ENCODE results near the gene GGA3. TPM values are rescaled to one million over a fixed set of nuclear protein-coding genes. Genes with fewer than 3 reads are reported as not detected.
"Not testable (repeated sequence)": the region's sequence is repeated elsewhere in the genome, so short reads cannot be mapped to it uniquely, and the experiment has no call there.

GGA3 gene
- total RNA-seq, 1 experiment from 2014 or later: 12.9 TPM

DNA sequence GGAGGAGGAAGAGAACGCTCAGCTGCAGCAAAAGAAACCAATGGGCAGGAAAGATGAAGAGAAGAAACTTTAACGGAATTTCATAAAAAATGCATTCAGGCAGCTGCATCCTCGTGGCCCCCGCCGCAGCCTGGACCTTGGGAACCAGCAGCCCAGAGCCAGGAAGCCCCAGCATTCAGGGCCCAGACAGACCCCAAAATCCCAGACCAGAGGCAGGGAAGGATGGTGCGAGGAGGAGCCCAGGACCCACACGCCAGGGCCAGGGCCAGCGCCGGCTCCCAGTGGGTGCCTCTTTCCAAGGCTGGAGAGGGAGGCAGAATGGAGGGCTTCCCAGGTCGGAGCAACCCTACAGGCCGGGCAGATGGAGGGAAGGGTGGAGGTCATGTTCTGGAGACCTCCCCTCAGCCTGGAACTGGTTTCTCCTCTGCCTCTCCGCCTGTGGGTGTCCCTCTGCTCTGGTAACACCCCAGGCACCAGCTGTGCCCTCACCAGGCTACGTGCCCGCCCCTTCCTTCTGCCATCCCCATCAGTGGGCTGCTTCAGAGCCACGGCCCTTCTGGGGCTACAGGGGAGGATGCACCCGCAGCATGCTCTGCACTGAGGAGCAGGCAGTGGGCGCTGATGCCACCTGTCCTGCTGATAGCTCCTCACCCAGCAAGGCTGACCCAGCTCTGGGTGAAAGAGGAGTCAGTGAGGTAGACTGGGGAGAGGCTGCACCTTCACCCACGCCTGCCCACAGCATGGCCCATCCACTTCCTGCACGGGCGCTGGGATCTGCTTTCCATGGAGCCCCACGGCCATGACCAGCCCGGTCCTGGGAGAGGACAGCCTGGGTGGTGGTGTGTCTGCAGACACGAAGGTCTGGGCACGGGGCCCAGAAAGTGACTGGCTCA, 10.8 kb upstream of the GGA3 start:
- no peak for DNase-seq (ENCODE audit: low spot score)

DNA sequence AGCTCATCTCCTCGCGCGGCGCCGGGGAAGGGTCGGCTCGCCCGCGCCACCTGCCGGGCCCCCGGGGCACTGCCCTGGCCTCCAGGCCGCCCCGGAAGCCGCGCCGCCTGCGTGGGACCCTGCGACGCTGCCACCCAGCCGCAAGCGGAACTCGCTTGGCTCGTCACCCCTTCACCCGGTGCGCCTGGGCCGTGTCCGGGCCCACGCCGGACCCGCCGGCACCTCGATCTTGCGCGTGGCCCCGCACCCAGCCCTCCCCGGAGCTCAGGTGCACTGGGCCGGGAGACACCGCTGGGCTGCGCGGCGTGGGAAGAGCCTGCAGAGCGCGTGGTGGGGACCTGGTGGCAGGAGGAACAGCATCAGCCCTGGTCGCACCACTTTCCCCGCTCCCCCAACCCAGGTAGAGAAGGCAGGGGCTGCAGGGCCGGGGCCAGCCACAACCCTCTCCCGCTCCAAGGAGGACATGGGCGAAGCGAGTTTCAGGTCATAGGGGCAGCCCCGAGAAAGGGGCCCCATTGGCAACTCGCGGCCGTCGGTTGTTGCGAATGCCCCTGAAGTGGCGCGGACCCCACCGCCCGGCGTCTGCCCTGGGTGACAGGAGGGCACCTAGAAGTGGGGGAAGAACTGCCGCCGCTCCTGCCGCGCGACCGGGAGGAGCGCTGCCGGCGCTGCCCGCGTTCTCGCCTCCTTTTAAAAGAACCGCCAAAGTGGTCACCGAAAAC, 10.0 kb upstream of the GGA3 start:
- peak; percentile 54 for DNase-seq (ENCODE audit: low spot score)

DNA sequence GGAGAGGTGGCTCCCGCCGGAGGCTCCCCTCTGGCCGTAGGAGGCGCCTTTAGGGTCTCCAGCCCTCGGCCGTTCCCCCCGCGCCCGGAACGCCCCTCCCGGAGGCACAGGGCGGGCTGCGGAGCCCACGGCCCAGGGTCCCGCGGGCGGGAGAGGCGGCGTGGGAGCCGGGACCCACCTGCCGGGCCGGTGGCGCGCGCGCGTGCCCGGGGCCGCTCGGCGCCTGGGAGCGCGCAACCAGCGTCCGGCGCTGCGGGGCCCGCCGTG, 9.5 kb upstream of the GGA3 start, which contains the start of gene MIF4GD:
TSS of gene MIF4GD (minus strand) at position 266 of the 267 bp plus-strand sequence. CDS start 1,036 bp downstream, outside the sequence.
- DNase-seq (ENCODE audit: low spot score): no peak

DNA sequence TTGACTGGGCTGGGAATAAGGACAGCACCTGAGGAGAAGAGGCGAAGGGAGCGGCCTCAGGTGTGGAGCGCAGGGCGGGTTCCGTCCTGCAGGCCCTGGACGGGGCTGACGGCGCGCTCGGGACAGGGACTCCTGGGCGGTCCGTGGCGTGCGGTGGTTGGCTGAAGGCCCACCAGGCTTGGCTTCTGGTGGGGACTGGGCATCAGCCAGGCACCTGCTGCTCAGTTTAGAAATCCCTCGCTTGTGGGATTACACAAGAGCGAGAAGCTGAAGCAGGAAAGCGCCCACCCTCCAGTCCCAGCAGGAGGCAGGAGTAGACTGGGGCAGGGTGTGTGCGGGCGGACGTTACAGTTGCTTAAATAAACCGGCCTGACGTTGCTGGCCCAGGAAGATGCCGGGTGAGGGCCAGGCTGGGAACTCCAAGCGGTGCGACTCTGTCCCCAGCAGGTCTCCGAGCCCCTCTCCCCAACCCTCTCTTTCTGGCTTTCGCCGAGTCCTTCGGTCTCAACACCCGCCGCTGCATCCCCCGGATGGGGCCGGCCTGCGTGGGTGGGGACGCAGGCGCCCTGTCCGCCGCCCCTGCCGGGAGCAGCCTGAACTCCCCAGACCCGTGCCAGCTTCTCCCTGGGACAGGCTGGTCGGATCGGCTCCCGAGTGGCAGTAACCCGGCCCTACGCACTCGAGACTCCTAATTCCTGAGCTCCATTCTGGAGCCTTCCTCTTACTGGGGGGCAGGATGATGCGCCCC, 9.0 kb upstream of the GGA3 start:
- peak; percentile 67 for DNase-seq (ENCODE audit: low spot score)

DNA sequence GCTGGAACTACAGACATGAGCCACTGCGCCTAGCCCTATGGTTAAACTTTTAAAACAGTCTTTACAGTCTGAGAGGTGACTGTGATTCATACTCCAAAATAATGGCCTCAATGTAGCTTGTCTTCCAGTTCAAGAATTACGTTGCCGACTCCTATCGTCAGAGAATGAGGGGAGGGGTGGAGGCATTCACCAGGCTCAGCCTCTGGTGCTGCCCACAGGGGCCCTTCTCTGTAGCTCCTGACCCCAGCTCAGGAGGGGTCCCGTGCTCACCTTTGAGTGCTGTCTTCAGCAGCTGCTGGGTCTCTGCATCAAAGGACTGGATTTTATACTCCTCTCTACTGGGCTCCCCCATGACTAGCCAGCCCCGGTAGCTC, 8.4 kb upstream of the GGA3 start:
- DNase-seq (ENCODE audit: low spot score): no peak

DNA sequence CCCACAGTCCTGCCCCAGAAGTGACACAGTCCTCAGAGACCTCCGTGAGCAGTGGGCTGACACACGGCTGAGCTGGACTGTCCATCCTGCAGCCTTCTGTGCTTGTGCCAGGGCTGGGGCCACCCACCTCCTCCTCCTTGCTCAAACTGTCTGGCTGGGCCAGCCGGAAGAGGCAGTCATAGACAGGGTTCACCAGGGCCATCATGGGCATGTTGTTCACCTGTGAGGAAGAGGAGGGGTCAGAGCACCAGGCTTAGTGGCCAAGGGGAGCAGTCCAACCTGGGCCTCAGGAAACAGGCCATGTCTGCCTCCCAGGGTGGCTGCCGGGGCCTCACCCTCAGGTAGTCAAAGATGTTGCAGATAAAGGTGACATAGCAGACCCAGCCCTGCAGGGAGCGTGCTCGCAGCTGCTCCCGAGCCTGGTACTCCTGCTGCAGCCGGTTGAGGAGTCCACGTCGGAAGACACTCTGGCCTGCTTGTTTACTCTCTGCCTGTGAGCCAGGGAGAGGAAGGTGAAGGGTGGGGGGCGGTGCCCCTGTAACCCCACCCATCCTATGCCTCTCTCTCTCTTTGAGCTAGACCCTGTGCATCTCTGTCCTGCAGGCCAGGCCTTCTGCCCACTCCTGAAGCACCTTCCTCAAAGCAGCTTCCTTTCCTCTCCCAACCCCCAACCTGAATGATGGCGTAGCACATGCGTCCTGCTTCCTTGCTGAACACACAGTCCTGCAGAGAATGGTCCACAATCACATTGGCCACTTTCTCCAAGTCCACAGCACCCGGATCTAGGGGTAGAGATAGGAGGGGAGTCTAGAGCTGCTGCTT, 6.2 kb upstream of the GGA3 start:
- DNase-seq (ENCODE audit: low spot score): no peak

DNA sequence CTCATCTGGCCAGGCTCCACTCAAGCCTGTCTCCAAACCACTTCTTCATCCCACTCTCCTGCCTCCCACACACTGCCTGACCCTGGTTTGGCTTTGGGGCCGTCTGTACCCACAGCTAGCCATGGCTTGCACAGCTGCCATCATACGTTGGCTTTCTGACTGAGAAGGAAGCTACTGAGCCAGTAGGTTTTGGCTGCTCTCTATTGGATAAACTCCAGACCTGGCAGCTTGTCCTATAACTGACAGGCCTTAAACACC, 5.7 kb upstream of the GGA3 start:
- DNase-seq (ENCODE audit: low spot score): no peak

DNA sequence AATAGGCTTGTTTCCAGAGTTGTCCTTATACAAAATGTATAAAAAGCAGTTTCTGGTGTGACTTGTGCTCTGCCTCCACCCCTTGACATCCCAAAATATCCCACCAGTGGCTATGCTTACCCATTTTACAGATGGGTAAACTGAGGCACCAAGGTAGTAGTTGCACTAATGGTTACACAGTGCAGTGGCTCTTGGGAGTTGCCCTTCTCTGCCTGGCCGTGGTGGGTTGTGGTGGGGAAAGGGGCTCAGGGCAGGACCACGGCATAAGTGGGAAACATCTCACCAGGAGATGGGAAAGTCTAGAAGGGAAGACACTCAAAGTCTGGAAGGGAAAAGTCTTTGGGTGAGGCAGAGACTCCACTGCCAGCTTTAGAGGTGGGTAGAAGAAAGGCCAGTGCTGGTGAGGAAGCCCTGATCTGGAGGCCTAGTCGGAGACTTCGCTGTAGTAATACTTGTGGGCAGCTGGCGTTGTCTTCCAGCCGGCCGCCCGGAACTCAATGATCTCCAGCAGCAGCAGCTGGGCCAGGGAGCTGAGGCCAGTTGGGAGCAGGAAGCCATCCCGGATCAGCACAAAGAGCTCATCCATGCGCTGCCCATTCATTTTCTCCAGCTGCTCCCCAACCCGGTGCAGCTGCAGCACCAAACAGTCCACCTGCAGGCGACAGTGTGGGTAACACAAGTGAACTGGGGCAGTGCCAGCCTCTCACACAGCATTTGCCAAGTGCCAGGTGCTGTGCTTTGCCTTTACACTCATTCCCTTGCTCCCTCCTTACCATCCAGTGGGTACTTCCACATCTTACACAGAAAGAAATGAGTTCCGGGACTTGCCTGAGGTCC, 5.1 kb upstream of the GGA3 start:
- DNase-seq (ENCODE audit: low spot score): no peak

DNA sequence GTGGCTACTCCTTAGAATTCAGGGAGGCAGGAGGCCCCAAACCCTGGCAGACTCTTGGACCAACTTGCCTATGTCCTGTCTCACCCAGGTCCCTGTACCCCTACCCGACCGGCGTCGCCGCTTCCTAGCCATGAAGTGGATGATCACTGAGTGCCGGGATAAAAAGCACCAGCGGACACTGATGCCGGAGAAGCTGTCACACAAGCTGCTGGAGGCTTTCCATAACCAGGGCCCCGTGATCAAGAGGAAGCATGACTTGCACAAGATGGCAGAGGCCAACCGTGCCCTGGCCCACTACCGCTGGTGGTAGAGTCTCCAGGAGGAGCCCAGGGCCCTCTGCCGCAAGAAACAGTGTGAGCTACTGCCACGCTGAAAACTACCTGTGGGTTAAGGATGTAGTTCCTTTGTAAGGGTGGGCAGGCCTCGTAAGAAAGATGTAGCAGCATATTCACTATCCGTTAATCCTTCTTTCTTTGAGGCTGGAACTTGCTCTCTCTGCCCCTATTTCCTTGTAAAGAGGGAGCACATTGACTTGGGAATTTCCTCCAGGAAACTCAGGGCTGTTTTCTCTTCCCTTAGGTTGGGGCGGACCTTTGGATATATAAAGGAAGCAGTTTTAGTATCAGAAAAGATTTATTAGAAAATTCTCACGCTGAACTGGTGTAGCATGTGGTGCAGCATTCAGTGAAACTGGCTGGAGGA, 4.4 kb upstream of the GGA3 start:
- DNase-seq (ENCODE audit: low spot score): no peak

DNA sequence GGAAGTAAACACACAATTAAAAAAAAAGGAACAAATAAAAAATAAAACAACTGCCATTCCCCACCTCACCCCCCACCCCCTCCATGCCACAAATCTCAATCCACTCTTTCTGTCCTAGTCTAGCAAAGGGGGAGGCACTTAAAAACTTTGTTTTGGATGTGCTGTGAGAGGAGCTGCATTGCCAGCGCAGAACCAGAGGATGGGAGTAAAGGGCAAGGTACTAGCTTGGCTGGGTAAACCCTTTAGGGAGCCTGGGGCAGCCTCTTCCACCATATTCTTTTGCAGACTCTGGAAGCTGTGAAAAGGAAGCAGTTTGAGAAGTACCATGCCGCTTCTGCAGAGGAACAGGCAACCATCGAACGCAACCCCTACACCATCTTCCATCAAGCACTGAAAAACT, 1.6 kb upstream of the GGA3 start:
- DNase-seq (ENCODE audit: low spot score): no peak

DNA sequence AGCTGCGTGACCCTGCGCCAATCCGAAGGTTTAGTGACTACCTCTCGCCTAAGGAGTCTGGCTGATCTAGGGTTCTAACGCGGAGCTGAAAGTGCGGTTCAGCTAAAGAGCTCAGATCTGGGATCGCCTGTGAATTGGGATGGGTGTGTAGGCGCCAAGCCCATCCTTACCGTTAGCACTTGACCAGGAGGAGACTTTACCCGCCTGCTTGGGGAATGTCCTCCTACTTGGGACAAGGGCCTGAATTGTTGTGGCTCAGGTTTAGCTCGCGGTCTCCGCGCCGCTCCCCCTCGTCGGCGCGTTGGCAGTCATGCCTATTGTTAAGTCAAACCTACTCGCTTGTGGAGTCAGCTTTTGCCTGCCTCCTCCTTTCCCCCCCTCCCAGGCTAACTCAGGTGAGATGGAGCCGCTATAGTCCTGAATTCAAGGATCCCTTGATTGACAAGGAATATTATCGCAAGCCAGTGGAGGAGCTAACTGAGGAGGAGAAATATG, 753 bp upstream of the GGA3 start:
- DNase-seq (ENCODE audit: low spot score): peak; percentile 40

DNA sequence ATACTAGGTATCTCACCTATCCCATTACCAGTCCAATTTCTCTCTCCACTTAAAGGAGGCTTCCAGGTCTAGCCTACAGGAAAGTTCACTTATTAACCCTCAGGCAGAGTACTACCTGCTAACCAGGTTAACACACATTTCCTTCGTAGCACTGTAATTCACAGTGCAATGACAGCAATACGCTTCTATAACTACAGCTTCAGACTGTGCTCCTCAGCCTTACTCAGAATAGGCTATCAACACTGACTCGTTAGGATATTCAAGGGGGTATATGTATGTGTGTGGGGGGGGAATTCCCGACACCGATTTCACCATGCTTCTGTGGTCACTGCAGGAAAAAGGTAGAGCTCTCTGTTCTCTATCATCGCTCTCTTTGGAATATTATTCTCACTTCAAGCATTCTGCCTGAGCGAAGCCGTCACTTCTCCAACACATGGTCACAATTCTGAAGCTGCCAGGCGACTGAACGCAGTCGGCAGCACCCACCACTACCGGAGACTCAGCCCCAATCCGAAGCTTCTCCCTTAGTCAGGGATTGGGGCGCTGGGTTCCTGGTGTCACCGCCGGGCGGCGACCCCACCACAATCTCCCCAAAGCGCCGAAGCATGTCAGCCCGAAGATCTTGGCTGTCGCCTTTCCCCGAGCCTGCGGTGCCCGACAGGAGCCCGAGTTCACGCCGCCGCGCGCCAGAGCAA, 618 bp downstream of the GGA3 start:
- DNase-seq (ENCODE audit: low spot score): no peak

DNA sequence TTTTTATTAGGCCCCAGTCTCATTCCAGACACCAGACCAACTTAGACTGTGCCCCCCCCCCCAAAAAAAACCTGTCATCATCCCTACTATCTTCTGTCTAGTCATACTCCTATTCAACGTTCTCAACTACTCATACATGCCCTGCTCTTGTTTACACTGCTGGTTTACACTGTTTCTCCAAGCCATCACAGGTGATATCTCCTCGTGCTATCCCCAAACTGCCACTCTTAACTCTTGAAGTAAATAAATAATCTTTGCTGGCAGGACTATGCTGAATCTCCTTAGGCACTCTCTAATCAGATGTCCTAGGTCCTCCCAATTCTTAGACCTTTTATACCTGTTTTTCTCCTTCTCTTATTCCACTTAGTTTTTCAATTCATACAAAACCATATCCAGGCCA, 4.2 kb downstream of the GGA3 start:
- not testable (repeated sequence) for DNase-seq (ENCODE audit: low spot score)

DNA sequence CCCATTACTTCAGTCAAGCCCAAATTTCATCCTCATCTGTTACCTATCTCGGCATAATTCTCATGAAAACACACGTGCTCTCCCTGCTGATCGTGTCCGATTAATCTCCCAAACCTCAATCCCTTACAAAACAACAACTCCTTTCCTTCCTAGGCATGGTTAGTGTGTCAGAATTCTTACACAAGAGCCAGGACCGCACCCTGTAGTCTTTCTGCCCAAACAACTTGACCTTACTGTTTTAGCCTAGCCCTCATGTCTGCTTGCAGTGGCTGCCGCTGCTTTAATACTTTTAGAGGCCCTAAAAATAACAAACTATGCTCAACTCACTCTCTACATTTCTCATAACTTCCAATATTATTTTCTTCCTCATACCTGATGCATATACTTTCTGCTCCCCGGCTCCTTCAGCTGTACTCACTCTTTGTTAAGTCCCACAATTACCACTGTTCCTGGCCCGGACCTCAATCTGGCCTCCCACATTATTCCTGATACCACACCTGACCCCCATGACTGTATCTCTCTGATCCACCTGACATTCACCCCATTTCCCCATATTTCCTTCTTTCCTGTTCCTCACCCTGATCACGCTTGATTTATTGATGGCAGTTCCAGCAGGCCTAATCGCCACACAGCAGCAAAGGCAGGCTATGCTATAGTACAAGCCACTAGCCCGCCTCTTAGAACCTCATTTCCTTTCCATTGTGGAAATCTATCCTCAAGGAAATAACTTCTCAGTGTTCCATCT, 5.3 kb downstream of the GGA3 start:
- DNase-seq (ENCODE audit: low spot score): not testable (repeated sequence)

DNA sequence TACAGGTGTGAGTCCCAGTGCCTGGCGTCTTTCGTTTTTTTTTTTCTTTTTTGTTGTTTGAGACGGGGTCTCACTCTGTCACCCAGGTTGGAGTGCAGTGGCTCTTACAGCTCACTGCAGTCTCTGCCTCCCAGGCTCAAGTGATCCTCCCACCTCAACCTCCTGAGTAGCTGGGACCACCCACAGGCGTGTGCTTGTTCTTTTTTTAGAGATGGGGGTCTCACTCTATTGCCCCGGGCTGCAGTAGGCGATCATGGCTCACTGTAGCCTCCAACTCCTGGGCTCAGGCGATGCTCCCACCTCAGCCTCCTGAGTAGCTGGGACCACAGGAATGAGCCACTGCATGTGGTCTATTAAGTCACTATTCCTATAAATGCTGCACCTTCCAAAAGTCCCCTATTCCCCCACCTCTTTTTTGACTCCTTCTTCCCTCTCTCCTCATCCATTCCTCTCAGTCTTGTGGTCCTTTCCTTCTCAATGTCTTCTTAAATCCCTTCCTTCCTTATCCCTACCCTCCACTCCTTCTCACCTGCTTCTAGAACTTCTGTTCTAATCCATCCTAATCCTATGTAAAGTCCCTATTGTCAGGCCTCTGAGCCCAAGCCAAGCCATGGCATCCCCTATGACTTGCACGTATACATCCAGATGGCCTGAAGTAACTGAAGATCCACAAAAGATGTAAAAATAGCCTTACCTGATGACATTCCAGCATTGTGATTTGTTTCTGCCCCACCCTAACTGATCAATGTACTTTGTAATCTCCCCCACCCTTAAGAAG, 9.2 kb downstream of the GGA3 start:
- no peak for DNase-seq (ENCODE audit: low spot score)

DNA sequence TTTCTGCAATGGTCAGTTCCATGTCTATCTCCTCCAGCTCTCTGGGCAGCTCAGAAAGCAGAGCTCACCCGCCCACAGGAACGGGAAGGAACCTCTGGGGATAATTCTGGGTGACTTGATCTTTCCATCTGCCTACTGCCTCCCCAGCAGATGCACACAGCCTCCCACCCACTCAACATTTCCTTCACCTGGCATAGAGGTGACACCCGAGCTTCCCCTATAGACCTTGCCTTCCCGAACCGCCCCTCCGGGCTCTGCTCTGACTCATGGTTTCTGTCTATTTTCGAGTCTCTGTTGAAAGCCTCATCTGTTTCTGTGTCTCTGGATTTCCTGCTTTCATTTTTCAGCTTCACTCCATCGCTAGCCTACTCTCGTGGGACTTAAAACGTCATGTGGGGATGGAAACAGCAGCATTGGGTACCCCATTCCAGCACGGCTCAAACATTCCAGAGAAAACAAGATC, 11.4 kb downstream of the GGA3 start:
- no peak for DNase-seq (ENCODE audit: low spot score)

DNA sequence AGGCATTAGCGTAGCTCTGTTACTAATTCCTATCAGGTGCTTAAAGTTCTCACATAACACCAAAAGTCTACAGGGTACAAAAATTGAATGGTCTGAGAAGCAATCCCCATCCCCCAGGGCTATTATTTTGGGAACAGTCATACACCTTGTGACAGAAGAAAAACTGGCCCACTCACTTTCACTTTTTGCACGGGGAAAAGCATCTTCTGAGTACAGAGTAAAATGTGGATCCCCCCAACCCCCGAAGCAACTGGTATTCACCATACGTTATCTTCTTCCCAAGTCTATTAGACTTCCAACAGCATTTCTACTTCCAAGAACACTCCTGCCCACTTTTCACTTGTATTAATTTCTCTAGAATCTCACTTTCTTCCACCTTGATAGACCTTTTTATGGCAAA, 11.8 kb downstream of the GGA3 start:
- no peak for DNase-seq (ENCODE audit: low spot score)

DNA sequence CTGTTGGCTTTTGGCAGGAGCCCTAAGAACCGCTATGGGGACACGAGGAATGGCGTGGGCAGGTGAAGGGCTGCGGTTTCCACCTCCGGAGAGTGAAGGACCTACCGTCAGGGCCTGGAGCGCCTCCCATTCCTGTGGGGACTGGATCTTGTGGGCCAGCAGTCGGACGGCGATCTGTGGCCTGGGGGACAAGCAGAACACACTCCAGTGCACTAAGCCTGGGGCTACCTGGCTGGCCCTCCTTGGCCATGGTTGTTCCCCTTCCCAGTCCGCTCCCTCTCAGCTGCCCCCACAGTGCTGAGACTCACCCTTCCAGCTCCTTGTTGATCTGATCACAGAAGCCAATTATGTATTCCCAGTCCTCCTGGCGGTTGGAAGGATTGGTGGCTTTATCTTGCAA, 15.0 kb downstream of the GGA3 start:
- DNase-seq (ENCODE audit: low spot score): no peak
